LNCAP (cell line): Measurements from ENCODE around the gene GLIPR1L1.

Experiments used
- TF ChIP-seq, protein P1 (sequence below): fragments of 450-650 bp; IDR thresholded peaks from 2 replicates; pipeline ENCODE4 v1.5.1; 2017; ENCODE audit warnings: mild to moderate bottlenecking

The GLIPR1L1 gene

DNA sequence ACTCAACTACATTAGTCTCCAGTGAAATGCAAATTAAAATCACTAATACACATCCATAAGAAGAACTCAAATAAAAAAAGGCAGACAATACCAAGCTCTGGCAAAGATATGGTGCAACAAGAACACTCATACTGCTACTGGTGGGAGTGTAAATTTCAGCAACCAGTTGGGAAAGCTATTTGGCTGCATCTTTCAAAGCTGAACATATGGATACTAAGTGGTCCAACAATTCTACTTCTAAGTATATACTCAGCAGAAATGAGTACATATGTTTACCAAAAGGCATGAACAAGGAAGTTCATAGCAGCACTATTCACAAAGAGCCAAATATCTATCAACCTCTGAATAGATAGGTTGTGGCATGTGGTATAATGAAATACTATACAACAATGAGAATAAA, 31.7 kb upstream of the GLIPR1L1 start:
- TF ChIP-seq, protein P1, sequence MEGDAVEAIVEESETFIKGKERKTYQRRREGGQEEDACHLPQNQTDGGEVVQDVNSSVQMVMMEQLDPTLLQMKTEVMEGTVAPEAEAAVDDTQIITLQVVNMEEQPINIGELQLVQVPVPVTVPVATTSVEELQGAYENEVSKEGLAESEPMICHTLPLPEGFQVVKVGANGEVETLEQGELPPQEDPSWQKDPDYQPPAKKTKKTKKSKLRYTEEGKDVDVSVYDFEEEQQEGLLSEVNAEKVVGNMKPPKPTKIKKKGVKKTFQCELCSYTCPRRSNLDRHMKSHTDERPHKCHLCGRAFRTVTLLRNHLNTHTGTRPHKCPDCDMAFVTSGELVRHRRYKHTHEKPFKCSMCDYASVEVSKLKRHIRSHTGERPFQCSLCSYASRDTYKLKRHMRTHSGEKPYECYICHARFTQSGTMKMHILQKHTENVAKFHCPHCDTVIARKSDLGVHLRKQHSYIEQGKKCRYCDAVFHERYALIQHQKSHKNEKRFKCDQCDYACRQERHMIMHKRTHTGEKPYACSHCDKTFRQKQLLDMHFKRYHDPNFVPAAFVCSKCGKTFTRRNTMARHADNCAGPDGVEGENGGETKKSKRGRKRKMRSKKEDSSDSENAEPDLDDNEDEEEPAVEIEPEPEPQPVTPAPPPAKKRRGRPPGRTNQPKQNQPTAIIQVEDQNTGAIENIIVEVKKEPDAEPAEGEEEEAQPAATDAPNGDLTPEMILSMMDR: no peak

DNA sequence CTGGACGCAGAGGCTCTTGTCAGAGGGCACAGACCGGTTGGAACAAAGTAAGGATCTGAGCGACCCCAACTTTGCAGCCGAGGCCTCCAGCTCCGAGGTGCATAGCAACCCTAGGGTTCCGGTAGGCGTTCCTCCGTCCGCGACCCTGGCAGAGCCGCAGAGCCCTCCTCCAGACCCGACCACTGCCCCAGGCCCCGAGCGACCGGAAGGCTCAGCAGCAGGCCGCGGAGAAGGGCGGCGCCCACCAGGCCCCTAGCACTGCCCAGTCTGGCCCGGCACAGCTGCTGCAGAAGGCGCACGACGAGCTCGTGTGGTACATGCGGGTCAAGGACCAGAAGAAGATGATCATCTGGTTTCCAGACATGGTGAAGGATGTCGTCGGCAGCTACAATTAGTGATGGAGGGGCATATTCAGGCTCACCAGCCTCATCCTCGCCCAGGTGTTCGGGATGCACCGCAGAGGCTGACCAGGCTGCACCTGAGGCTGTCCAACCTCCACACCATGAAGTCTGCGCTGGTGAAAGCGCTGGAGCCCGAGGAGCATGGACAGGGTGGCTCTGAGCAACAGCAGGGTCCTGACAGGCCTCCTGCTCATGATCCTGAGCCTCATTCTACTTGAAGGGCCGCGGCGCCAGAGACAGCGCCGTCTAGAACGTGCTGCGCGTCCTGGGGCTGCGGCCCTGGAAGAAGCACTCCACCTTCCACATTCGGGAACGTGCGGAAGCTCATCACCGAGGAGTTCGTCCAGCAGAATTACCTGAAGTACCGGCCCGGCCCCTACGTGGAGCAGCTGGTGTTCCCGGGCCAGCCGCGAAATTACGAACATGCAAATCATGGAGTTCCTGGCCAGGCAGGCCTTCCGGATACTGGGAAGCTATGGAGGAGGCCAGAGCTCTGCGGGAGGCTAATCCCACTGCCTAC, 28.8 kb upstream of the GLIPR1L1 start:
- TF ChIP-seq, protein P1: no peak

DNA sequence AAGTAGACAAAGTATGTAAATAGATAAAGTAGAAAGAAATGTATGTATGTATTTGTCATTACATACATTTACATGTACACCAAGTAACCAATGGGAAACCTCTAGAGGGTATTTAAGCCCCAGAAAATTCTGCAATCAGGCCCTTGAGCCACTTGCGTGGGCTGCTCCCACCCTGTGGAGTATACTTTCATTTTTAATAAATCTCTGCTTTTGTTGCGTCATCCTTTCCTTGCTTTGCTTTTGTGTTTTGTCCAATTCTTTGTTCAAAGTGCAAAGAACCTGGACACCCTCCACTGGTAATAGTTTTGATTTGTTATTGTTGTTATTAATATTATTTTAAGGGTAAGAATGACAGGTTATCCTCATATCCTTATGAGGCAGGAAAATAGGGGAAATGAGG, 26.2 kb upstream of the GLIPR1L1 start:
- TF ChIP-seq, protein P1: no peak

DNA sequence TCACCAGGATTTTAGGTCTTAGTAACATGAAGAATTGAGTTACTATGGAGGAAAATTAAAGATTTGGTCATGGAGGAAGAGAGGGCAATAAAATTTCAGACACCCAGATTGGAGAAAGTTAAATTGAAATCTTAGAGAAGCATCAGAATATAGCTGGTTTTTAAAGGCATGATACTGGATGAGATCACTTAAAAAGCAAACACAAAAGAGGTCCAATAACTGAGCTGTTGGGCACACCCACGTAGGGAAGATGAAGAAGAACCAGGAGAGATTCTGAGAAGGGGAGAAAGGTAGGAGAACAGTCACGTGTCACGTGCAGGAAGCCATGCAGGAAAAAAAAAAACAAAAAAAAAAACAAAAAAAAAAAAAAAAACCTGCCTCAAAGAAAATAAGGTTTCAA, 23.1 kb upstream of the GLIPR1L1 start:
- TF ChIP-seq, protein P1: no peak

DNA sequence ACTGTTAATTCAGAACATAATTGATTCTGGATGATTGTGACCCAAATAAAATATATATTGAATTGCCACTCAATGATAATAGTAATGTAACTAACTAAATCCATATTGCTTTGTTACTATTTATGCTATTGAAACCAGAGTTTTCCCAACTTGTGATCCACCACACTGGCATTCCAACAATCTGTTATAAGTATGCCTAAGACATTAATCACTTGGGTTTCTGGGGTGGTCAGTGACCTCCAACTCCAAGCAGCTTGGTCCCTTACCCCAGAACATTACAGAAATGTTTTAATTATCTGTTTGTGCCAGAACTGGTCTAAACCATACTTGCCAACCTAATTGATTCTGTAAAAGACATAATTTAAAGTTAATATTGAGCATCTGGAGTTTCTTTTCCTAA, 19.0 kb upstream of the GLIPR1L1 start:
- TF ChIP-seq, protein P1: no peak

DNA sequence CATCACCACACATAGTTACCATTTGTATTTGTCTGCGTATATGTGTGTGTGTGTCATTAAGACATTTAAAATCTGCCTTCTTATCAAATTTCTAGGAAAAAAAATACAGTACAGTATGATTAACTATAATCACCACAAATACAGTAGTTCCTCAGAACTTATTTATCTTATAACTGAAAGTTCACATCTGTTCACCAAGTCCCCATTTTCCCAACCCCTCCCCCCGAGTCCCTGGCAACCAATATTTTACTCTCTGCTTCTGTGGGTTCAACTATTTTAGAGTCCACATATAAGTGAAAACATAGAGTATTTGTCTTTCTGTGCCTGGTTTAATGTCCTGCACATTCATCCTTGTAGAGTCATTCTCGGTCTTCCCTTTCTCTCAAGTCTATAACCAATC, 16.7 kb upstream of the GLIPR1L1 start:
- TF ChIP-seq, protein P1: no peak

DNA sequence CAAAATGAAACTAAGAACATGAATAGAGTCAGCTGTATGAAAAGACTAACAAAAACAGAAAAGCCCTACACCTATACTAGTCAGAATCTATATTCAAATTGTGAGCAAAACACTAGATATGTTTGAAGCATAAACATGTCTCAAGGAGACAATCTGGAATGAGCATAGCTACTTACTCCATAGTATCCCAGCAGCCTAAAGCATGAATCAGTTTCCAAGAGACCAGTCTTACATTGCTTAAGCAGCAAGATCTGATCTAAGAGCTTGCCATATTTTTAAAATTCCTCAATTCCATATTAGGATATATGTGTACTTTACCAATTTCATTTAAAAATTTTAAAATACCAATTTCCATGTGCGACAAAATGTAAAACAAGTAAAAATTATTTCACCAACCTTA, 12.0 kb upstream of the GLIPR1L1 start:
- TF ChIP-seq, protein P1: no peak
